HepG2 (cell line): ENCODE data around the gene KCNK15. TPM values are rescaled to one million over a fixed set of nuclear protein-coding genes. Genes with fewer than 3 reads are reported as not detected.

Source experiments
- ATAC-seq: fragments of 200-7000 bp; cut with Tn5 transposase; 3 replicates; pipeline ENCODE4 v1.9.1; 2020; ENCODE audit warnings: mild to moderate bottlenecking, moderate library complexity
- BruUV-seq: library from RNA; stranded (reverse); fragments of 400-500 nt; replicated peaks from 2 replicates; lab custom pipeline; 2021; lab: Mats Ljungman, UMichigan
- CTCF ChIA-PET: fragments of 300-600 bp; formaldehyde crosslinking; extraction: SDS; loops from one replicate; lab custom pipeline; 2021; ENCODE audit warnings: low total read pairs, inconsistent platforms, low intra/inter-chr PET ratio; lab: Yijun Ruan, JAX
- POLR2A ChIA-PET: fragments of 350-600 bp; sonication (Branson Sonifier 250); formaldehyde crosslinking; loops from one replicate; lab custom pipeline; 2020; ENCODE audit warnings: antibody characterized with exemption, inconsistent platforms; lab: Yijun Ruan, JAX
- DNase-seq: peaks from one replicate; pipeline ENCODE4 v3.0.0-alpha.2; 2015; ENCODE audit warnings: low spot score
- FAIRE-seq: peaks from 3 replicates; lab custom pipeline; 2011; peaks lifted over from hg19 to GRCh38; lab: Jason Lieb, UNC
- H2AFZ ChIP-seq: one replicate; pipeline ENCODE4 v1.6.1; 2011; ENCODE audit warnings: low read length, inconsistent platforms
- H3K27ac ChIP-seq: fragments of 300-600 bp; 3 replicates; pipeline ENCODE4 v1.8.0; 2011; ENCODE audit warnings: mixed run types, mild to moderate bottlenecking, mixed read lengths, low read length, inconsistent platforms; ENCODE audit not compliant: insufficient read depth; ENCODE audit errors: extremely low read length
- H3K27me3 ChIP-seq, 2 experiments: fragments of 200-600 bp in 1 of 2; 2 replicates in 1 of 2; 3 replicates in 1 of 2; pipeline versions ENCODE4 v1.6.0 to v1.8.0; 2011; ENCODE audit warnings: low read length in 2 of 2, mild to moderate bottlenecking in 2 of 2, moderate library complexity in 2 of 2, inconsistent platforms in 1 of 2; ENCODE audit not compliant: insufficient read depth in 2 of 2, control insufficient read depth in 1 of 2
- H3K36me3 ChIP-seq, 2 experiments: fragments of 200-600 bp in 1 of 2; replicated peaks in 1 of 2; 2 replicates in 1 of 2; 3 replicates in 1 of 2; pipeline versions ENCODE4 v1.5.1 to v1.8.0; 2011; ENCODE audit warnings: low read length in 2 of 2, inconsistent platforms in 1 of 2; ENCODE audit not compliant: insufficient read depth in 2 of 2, control insufficient read depth in 1 of 2
- H3K4me1 ChIP-seq: 2 replicates; pipeline ENCODE4 v1.5.1; 2012; ENCODE audit warnings: low read length, inconsistent platforms; ENCODE audit not compliant: insufficient read depth
- H3K4me2 ChIP-seq: 2 replicates; pipeline ENCODE4 v1.6.0; 2011; ENCODE audit warnings: low read depth, low read length, inconsistent platforms
- H3K4me3 ChIP-seq, 3 experiments: fragments of 200-600 bp in 1 of 3; sonication (generic), shearing (Covaris generic) in 1 of 3; replicated peaks in 1 of 3; 2 replicates each; pipeline ENCODE4 v1.5.1; 2011 to 2016; ENCODE audit warnings: low read length in 3 of 3, inconsistent platforms in 2 of 3, low read depth in 2 of 3, mild to moderate bottlenecking in 2 of 3, control low read depth in 1 of 3, mixed read lengths in 1 of 3; ENCODE audit not compliant: insufficient read depth in 1 of 3
- H3K79me2 ChIP-seq: one replicate; pipeline ENCODE4 v1.6.1; 2011; ENCODE audit warnings: low read length, inconsistent platforms; ENCODE audit not compliant: insufficient read depth
- H3K9ac ChIP-seq: 2 replicates; pipeline ENCODE4 v1.6.0; 2011; ENCODE audit warnings: mild to moderate bottlenecking, low read depth, low read length, inconsistent platforms; ENCODE audit not compliant: insufficient read depth
- H3K9me3 ChIP-seq: 2 replicates; pipeline ENCODE4 v1.5.1; 2012; ENCODE audit warnings: mild to moderate bottlenecking, low read length
- H4K20me1 ChIP-seq: 2 replicates; pipeline ENCODE4 v1.6.0; 2011; ENCODE audit warnings: inconsistent platforms, mild to moderate bottlenecking, low read length, moderate library complexity; ENCODE audit not compliant: insufficient read depth
- HIC2 ChIP-seq: sonication (generic); formaldehyde crosslinking; IDR thresholded peaks from 2 replicates; pipeline ENCODE4 v1.9.0; 2022; ENCODE audit warnings: low read depth, missing genetic modification reagents
- MED8 ChIP-seq: sonication (generic); formaldehyde crosslinking; IDR thresholded peaks from 2 replicates; pipeline ENCODE4 v1.8.1; 2023; ENCODE audit warnings: mild to moderate bottlenecking, missing genetic modification reagents; ENCODE audit not compliant: insufficient replicate concordance
- MLLT10 ChIP-seq: sonication (generic); formaldehyde crosslinking; IDR thresholded peaks from 2 replicates; pipeline ENCODE4 v1.4.0; 2020; ENCODE audit warnings: missing genetic modification reagents
- NRL ChIP-seq: sonication (generic); formaldehyde crosslinking; IDR thresholded peaks from 2 replicates; pipeline ENCODE4 v1.5.0; 2020; ENCODE audit warnings: missing genetic modification reagents, mild to moderate bottlenecking, moderate library complexity, borderline replicate concordance
- RXRB ChIP-seq: IDR thresholded peaks from 2 replicates; pipeline ENCODE4 v1.6.1; 2016; ENCODE audit warnings: borderline replicate concordance, missing genetic modification reagents, missing compliant biosample characterization
- SAFB2 ChIP-seq: sonication (generic); formaldehyde crosslinking; IDR thresholded peaks from 2 replicates; pipeline ENCODE4 v1.5.1; 2020; ENCODE audit warnings: missing genetic modification reagents, low read depth, mild to moderate bottlenecking, borderline replicate concordance
- SIX1 ChIP-seq: sonication (generic); formaldehyde crosslinking; IDR thresholded peaks from 2 replicates; pipeline ENCODE4 v1.4.0; 2020; ENCODE audit warnings: missing genetic modification reagents, borderline replicate concordance
- ZNF367 ChIP-seq: sonication (generic); formaldehyde crosslinking; IDR thresholded peaks from 2 replicates; pipeline ENCODE4 v1.4.0; 2020; ENCODE audit warnings: missing genetic modification reagents, borderline replicate concordance
- ZNF460 ChIP-seq: sonication (generic); formaldehyde crosslinking; IDR thresholded peaks from 2 replicates; pipeline ENCODE4 v1.5.1; 2020; ENCODE audit warnings: missing genetic modification reagents, mild to moderate bottlenecking, borderline replicate concordance
- ZNF768 ChIP-seq: sonication (generic); formaldehyde crosslinking; IDR thresholded peaks from 2 replicates; pipeline ENCODE4 v1.4.0; 2020; ENCODE audit warnings: missing genetic modification reagents
- WGBS: methylation state at CpG from one replicate; pipeline ENCODE4 v1.1.6; 2017; ENCODE audit warnings: low lambda C conversion rate; 5-methylcytosine and 5-hydroxymethylcytosine counted together
- in situ Hi-C: cut with HindIII; loops from 2 replicates; pipeline ENCODE4 v1.10.0; 2017; ENCODE audit warnings: low pct_unique_long_range_greater_than_20kb; ENCODE audit not compliant: extremely low pct_ligation_motif_present
- intact Hi-C: fragments of 100-400 bp; cut with micrococcal nuclease; formaldehyde crosslinking; loops from one replicate; pipeline ENCODE4 v1.10.0; 2022; ENCODE audit not compliant: unreplicated experiment
- polyA plus RNA-seq, 8 experiments: library from polyadenylated mRNA; depleted of rRNA in 3 of 8; stranded (reverse) in 7 of 8; unstranded in 1 of 8; fragments of >200 nt; fragmentation: Illumina TruSeq in 4 of 8; extraction: Trizol in 4 of 8; gene quantifications; 2 replicates each; pipeline versions ENCODE4 v1.2.1 to v1.2.3, GENCODE V29; 2011 to 2016; ENCODE audit warnings: low read depth in 4 of 8, missing spikeins in 1 of 8, mixed read lengths in 1 of 8; ENCODE audit not compliant: insufficient read depth in 1 of 8
- total RNA-seq, 5 experiments: library from RNA; depleted of rRNA; stranded (reverse); fragments of >200 nt; fragmentation: Illumina TruSeq; extraction: Trizol; gene quantifications; 2 replicates each; pipeline ENCODE4 v1.2.3, GENCODE V29; 2016; ENCODE audit warnings: low read depth in 1 of 5
- TF ChIP-seq, protein P1 (sequence below): sonication (generic); formaldehyde crosslinking; IDR thresholded peaks from 2 replicates; pipeline ENCODE4 v1.9.0; 2021; ENCODE audit warnings: missing genetic modification reagents, mild to moderate bottlenecking, borderline replicate concordance
- TF ChIP-seq, protein P2 (sequence below): sonication (generic); formaldehyde crosslinking; IDR thresholded peaks from 2 replicates; pipeline ENCODE4 v1.5.0; 2020; ENCODE audit warnings: mild to moderate bottlenecking, missing genetic modification reagents, borderline replicate concordance

Gene KCNK15
- total and polyA plus RNA-seq, 2 of the 13 experiments (the other 11 are each of a cell fraction or from before 2014, with no cell fraction given): 0.03 TPM; not detected in 1

- no peaks in the 10 kb centered on the region for H3K79me2 ChIP-seq
- no TSS peak for BruUV-seq
- no peak overlapping the region for H3K4me3 ChIP-seq
- no peak for FAIRE-seq
- H3K27me3 ChIP-seq: peaks cover 2 to 24% of the 10 kb centered on the region in 2 experiments; a peak in 3 of 5 replicates
- no peak overlapping the region for H3K27ac ChIP-seq
- in situ Hi-C loops (no loop called here), intact Hi-C loops (no loop called here)
- TF ChIP-seq ZNF460 (CRISPR knock-in tag): no peak
- TF ChIP-seq MLLT10: no peak
- no peak for TF ChIP-seq MED8 (CRISPR knock-in tag)
- no peak for TF ChIP-seq ZNF367
- no peak for TF ChIP-seq HIC2 (CRISPR knock-in tag)
- TF ChIP-seq, protein P1, sequence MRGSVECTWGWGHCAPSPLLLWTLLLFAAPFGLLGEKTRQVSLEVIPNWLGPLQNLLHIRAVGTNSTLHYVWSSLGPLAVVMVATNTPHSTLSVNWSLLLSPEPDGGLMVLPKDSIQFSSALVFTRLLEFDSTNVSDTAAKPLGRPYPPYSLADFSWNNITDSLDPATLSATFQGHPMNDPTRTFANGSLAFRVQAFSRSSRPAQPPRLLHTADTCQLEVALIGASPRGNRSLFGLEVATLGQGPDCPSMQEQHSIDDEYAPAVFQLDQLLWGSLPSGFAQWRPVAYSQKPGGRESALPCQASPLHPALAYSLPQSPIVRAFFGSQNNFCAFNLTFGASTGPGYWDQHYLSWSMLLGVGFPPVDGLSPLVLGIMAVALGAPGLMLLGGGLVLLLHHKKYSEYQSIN (CRISPR knock-in tag): no peak
- no peak for TF ChIP-seq NRL (CRISPR knock-in tag)
- no peak for TF ChIP-seq SAFB2 (CRISPR knock-in tag)
- TF ChIP-seq, protein P2, sequence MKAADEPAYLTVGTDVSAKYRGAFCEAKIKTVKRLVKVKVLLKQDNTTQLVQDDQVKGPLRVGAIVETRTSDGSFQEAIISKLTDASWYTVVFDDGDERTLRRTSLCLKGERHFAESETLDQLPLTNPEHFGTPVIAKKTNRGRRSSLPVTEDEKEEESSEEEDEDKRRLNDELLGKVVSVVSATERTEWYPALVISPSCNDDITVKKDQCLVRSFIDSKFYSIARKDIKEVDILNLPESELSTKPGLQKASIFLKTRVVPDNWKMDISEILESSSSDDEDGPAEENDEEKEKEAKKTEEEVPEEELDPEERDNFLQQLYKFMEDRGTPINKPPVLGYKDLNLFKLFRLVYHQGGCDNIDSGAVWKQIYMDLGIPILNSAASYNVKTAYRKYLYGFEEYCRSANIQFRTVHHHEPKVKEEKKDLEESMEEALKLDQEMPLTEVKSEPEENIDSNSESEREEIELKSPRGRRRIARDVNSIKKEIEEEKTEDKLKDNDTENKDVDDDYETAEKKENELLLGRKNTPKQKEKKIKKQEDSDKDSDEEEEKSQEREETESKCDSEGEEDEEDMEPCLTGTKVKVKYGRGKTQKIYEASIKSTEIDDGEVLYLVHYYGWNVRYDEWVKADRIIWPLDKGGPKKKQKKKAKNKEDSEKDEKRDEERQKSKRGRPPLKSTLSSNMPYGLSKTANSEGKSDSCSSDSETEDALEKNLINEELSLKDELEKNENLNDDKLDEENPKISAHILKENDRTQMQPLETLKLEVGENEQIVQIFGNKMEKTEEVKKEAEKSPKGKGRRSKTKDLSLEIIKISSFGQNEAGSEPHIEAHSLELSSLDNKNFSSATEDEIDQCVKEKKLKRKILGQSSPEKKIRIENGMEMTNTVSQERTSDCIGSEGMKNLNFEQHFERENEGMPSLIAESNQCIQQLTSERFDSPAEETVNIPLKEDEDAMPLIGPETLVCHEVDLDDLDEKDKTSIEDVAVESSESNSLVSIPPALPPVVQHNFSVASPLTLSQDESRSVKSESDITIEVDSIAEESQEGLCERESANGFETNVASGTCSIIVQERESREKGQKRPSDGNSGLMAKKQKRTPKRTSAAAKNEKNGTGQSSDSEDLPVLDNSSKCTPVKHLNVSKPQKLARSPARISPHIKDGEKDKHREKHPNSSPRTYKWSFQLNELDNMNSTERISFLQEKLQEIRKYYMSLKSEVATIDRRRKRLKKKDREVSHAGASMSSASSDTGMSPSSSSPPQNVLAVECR (CRISPR knock-in tag): no peak
- TF ChIP-seq RXRB (CRISPR knock-in tag): no peak
- TF ChIP-seq ZNF768 (CRISPR knock-in tag): no peak
- TF ChIP-seq SIX1 (CRISPR knock-in tag): no peak
- H2AFZ ChIP-seq: no peak overlapping the region
- no peaks in the 10 kb centered on the region for H3K36me3 ChIP-seq
- CTCF ChIA-PET: no interaction called here
- POLR2A ChIA-PET: no interaction called here
- H3K9ac ChIP-seq: no peak overlapping the region
- WGBS: 7% methylated on average over 6 of the region's 7 CpGs
- H3K9me3 ChIP-seq: no peaks in the 10 kb centered on the region
- DNase-seq: no peak
- H4K20me1 ChIP-seq: no peaks in the 10 kb centered on the region
- no peak overlapping the region for H3K4me2 ChIP-seq
- H3K4me1 ChIP-seq: peaks cover 7% of the 10 kb centered on the region; the same call in 1 of the 2 replicates
- no peak for ATAC-seq
Measured at GRCh38 chr20:44720621-44720996, 25.1 kb upstream of the KCNK15 start.
